Measurements from ENCODE around the gene KIF11. TPM values are rescaled to one million over a fixed set of nuclear protein-coding genes. Genes with fewer than 3 reads are reported as not detected.

Gene KIF11
- total RNA-seq, 1 donor from 2014 or later = 1.3 TPM

DNA sequence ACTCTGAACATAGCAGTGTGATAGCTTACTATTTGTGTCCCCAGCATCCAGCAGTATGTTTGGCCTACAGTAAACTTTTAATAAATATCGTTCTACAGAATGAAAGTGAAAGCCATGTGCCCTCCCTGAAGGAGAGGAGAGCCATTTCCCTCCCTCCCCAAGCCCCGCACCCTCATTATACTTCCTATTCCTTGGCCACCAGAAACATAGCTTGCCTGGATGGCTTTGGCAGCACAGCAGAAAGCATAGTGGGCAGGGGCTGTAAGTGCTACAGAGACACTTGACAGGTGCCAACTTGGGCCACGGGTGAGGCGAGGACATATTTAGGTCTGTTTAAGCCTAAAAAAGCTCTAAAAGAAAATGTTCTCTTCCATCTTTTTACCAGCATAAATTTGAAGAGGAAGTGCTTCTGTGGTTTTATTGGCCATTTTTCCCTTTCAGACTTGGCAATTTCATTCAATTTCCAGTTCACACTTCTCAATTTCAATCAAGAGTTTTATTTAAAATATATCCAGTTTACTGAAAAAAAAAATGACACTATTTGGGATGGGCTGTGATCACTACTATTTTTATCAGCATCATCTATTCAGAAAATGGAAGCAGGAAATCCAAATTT lies 109.5 kb downstream of the KIF11 start:
- no peak for DNase-seq (ENCODE audit: low read depth)

Other genes with a start within 250 kb of the KIF11 start
- 28.6 and 29.1 TPM in 2 replicates for gene IDE, start 19.0 kb upstream of the KIF11 start, total RNA-seq
- gene HHEX, start 96.8 kb downstream of the KIF11 start, total RNA-seq = 0.11 and 0.16 TPM in 2 replicates